ENCODE results near the gene ZIC5. TPM values are rescaled to one million over a fixed set of nuclear protein-coding genes. Genes with fewer than 3 reads are reported as not detected.

The ZIC5 gene
- total RNA-seq, 1 donor from 2014 or later, result 0.27 TPM

GRCh38 chr13:99932912-99933311, 38.7 kb downstream of the ZIC5 start:
- Histone ChIP-seq H3K4me3 (ENCODE audit: insufficient read depth, low read depth, low read length) (no peak overlapping the region), H3K9me3 (ENCODE audit: insufficient read depth, low read depth, low read length) (no peaks in the 10 kb centered on the region), H4K20me1 (ENCODE audit: insufficient read depth, low read length) (no peaks in the 10 kb centered on the region), H2AFZ (ENCODE audit: low read depth, low read length) (no peak overlapping the region), H3K4me2 (ENCODE audit: low read length) (no peak overlapping the region), H3K79me2 (ENCODE audit: insufficient read depth, low read length) (no peaks in the 10 kb centered on the region), H3K36me3 (ENCODE audit: insufficient read depth, low read length) (no peaks in the 10 kb centered on the region), H3K27me3 (ENCODE audit: insufficient read depth, low read length) (no peaks in the 10 kb centered on the region), H3K27ac (ENCODE audit: low read depth, low read length) (no peak overlapping the region), H3K4me1 (ENCODE audit: insufficient read depth, low read length) (no peaks in the 10 kb centered on the region), H3K9ac (ENCODE audit: low read length) (no peak overlapping the region)
- Mint-ChIP-seq H3K27ac (ENCODE audit: unreplicated experiment) (no peak overlapping the region), H3K36me3 (ENCODE audit: low read depth, unreplicated experiment) (no peaks in the 10 kb centered on the region), H3K4me1 (ENCODE audit: low read depth, unreplicated experiment) (no peaks in the 10 kb centered on the region), H3K9me3 (ENCODE audit: unreplicated experiment) (no peaks in the 10 kb centered on the region), H3K4me3 (ENCODE audit: unreplicated experiment) (no peak overlapping the region), H3K27me3 (ENCODE audit: low read depth, unreplicated experiment) (peaks cover 24% of the 10 kb centered on the region)
- DNase-seq (ENCODE audit: low read depth) (no peak), FAIRE-seq (no peak)
- no peak for TF ChIP-seq EZH2 (IDR thresholded peaks at IDR 0.05; ENCODE audit: insufficient read depth, low read length)
- no peak for TF ChIP-seq CTCF (IDR thresholded peaks at IDR 0.05; ENCODE audit: insufficient read depth, low read depth, low read length)

DNA sequence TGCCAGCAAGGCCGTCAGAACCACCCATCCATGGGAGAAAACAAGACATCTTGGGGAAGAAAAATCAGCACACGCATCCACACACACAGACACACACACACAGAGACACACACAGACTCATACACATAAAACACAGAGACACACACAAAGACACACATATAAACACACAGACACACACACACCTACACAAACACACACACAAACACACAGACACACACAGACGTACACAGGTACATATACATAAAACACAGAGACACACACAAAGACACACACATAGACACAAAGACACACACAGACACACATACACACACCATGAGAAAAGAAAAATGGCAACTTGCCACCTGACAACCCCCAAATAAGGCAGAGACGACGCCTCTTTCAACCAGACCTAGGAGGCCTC, 40.6 kb downstream of the ZIC5 start:
- Histone ChIP-seq H3K9me3 (ENCODE audit: insufficient read depth, low read depth, low read length) (no peaks in the 10 kb centered on the region), H3K9ac (ENCODE audit: low read length) (no peak overlapping the region), H3K4me2 (ENCODE audit: low read length) (no peak overlapping the region), H3K79me2 (ENCODE audit: insufficient read depth, low read length) (no peaks in the 10 kb centered on the region), H3K27me3 (ENCODE audit: insufficient read depth, low read length) (no peaks in the 10 kb centered on the region), H3K4me3 (ENCODE audit: insufficient read depth, low read depth, low read length) (no peak overlapping the region), H3K36me3 (ENCODE audit: insufficient read depth, low read length) (no peaks in the 10 kb centered on the region), H3K4me1 (ENCODE audit: insufficient read depth, low read length) (no peaks in the 10 kb centered on the region), H3K27ac (ENCODE audit: low read depth, low read length) (no peak overlapping the region), H4K20me1 (ENCODE audit: insufficient read depth, low read length) (no peaks in the 10 kb centered on the region), H2AFZ (ENCODE audit: low read depth, low read length) (no peak overlapping the region)
- FAIRE-seq (no peak), DNase-seq (ENCODE audit: low read depth) (no peak)
- no peak for TF ChIP-seq CTCF (IDR thresholded peaks at IDR 0.05; ENCODE audit: insufficient read depth, low read depth, low read length)
- TF ChIP-seq EZH2 (IDR thresholded peaks at IDR 0.05; ENCODE audit: insufficient read depth, low read length), result no peak
- no peak overlapping the region for H3K27ac Mint-ChIP-seq (ENCODE audit: unreplicated experiment)
- H3K36me3 Mint-ChIP-seq (ENCODE audit: low read depth, unreplicated experiment), result no peaks in the 10 kb centered on the region
- H3K27me3 Mint-ChIP-seq (ENCODE audit: low read depth, unreplicated experiment), result peaks cover 23% of the 10 kb centered on the region
- no peaks in the 10 kb centered on the region for H3K4me1 Mint-ChIP-seq (ENCODE audit: low read depth, unreplicated experiment)
- H3K4me3 Mint-ChIP-seq (ENCODE audit: unreplicated experiment), result no peak overlapping the region
- no peaks in the 10 kb centered on the region for H3K9me3 Mint-ChIP-seq (ENCODE audit: unreplicated experiment)

DNA sequence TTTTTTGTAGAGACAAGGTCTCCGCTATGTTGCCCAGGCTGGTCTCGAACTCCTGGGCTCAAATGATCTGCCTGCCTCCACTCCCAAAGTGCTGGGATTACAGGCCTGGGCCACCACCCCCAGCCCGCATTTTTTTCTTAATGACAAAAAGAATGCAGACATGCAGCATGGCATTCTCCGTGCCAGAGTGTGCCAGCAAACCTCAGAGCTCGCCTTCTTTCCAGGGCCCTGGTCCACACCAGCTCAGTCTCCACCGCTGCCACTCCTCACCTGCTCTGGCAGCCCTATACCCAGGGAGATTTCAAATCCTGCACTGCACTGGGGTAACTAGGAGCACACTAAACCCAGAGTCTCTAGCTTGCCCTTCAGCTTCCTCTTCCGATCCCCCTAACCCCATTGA, 41.7 kb downstream of the ZIC5 start:
- no peak overlapping the region for H3K27ac Mint-ChIP-seq (ENCODE audit: unreplicated experiment)

More for the DNA sequence above, 41.7 kb downstream of the ZIC5 start:
- H3K27me3 Mint-ChIP-seq (ENCODE audit: low read depth, unreplicated experiment), result peaks cover 15% of the 10 kb centered on the region
- FAIRE-seq (no peak), DNase-seq (ENCODE audit: low read depth) (no peak)
- no peaks in the 10 kb centered on the region for H3K4me1 ChIP-seq (ENCODE audit: insufficient read depth, low read length)
- no peaks in the 10 kb centered on the region for H3K79me2 ChIP-seq (ENCODE audit: insufficient read depth, low read length)
- no peaks in the 10 kb centered on the region for H3K36me3 Mint-ChIP-seq (ENCODE audit: low read depth, unreplicated experiment)
- no peaks in the 10 kb centered on the region for H3K36me3 ChIP-seq (ENCODE audit: insufficient read depth, low read length)
- no peaks in the 10 kb centered on the region for H3K9me3 Mint-ChIP-seq (ENCODE audit: unreplicated experiment)
- no peaks in the 10 kb centered on the region for H4K20me1 ChIP-seq (ENCODE audit: insufficient read depth, low read length)
- no peak overlapping the region for H3K27ac ChIP-seq (ENCODE audit: low read depth, low read length)
- H3K4me2 ChIP-seq (ENCODE audit: low read length), result no peak overlapping the region
- no peak overlapping the region for H3K4me3 Mint-ChIP-seq (ENCODE audit: unreplicated experiment)
- TF ChIP-seq EZH2 (IDR thresholded peaks at IDR 0.05; ENCODE audit: insufficient read depth, low read length) (no peak), CTCF (IDR thresholded peaks at IDR 0.05; ENCODE audit: insufficient read depth, low read depth, low read length) (no peak)
- H3K9ac ChIP-seq (ENCODE audit: low read length), result no peak overlapping the region
- H3K4me1 Mint-ChIP-seq (ENCODE audit: low read depth, unreplicated experiment), result no peaks in the 10 kb centered on the region
- no peak overlapping the region for H3K4me3 ChIP-seq (ENCODE audit: insufficient read depth, low read depth, low read length)
- no peaks in the 10 kb centered on the region for H3K27me3 ChIP-seq (ENCODE audit: insufficient read depth, low read length)
- no peak overlapping the region for H2AFZ ChIP-seq (ENCODE audit: low read depth, low read length)
- H3K9me3 ChIP-seq (ENCODE audit: insufficient read depth, low read depth, low read length), result no peaks in the 10 kb centered on the region
